Breast epithelium (tissue), 4 donors: Measurements from ENCODE around the gene APOL6. TPM values are rescaled to one million over a fixed set of nuclear protein-coding genes. Genes with fewer than 3 reads are reported as not detected.
A peak's percentile ranks its signal among the peaks of the same experiment; 100 is the strongest.

Experiments used
- DNase-seq, 2 donors: peaks; one replicate each; pipeline ENCODE4 v3.0.0-alpha.2; 2019; ENCODE audit warnings: low spot score in 2 of 2
- H3K27ac ChIP-seq, 2 donors: fragments of 200-600 bp; sonication (generic) in 1 of 2; one replicate each; pipeline ENCODE4 v1.5.1; 2016 to 2019; ENCODE audit warnings: mild to moderate bottlenecking in 1 of 2
- H3K27me3 ChIP-seq, 2 donors: fragments of 200-600 bp; sonication (generic) in 1 of 2; one replicate each; pipeline versions ENCODE4 v1.5.1 to v1.6.0; 2017 to 2019; ENCODE audit warnings: control low read depth in 1 of 2, mild to moderate bottlenecking in 1 of 2
- H3K36me3 ChIP-seq: fragments of 200-600 bp; one replicate; pipeline ENCODE4 v1.5.1; 2019
- H3K4me1 ChIP-seq, 2 donors: fragments of 200-600 bp; sonication (generic); one replicate each; pipeline ENCODE4 v1.5.1; 2016 to 2019; ENCODE audit warnings: control low read depth in 1 of 2
- H3K4me3 ChIP-seq, 3 donors: fragments of 200-600 bp; sonication (generic); 1 replicate in 2 of 3; 2 replicates in 1 of 3; pipeline ENCODE4 v1.5.1; 2016 to 2019; ENCODE audit warnings: mild to moderate bottlenecking in 3 of 3, moderate library complexity in 2 of 3
- H3K9me3 ChIP-seq, 2 donors: fragments of 200-600 bp; sonication (generic) in 1 of 2; one replicate each; pipeline ENCODE4 v1.5.1; 2016 to 2019; ENCODE audit warnings: control low read depth in 1 of 2
- CTCF ChIP-seq, 3 donors: fragments of 450-650 bp; IDR thresholded peaks; one replicate each; pipeline ENCODE4 v1.5.1; 2016 to 2017; ENCODE audit warnings: antibody characterized with exemption in 3 of 3, mild to moderate bottlenecking in 3 of 3, moderate library complexity in 3 of 3
- POLR2A ChIP-seq: fragments of 450-650 bp; IDR thresholded peaks from one replicate; pipeline ENCODE4 v1.6.1; 2016; ENCODE audit warnings: antibody characterized with exemption, mild to moderate bottlenecking, moderate library complexity
- POLR2AphosphoS5 ChIP-seq, 3 donors: sonication (generic); formaldehyde crosslinking; IDR thresholded peaks; one replicate each; pipeline ENCODE4 v1.6.1; 2017; ENCODE audit warnings: antibody characterized with exemption in 3 of 3
- intact Hi-C: fragments of 100-400 bp; cut with DNase I; formaldehyde crosslinking; loops from one replicate; pipeline ENCODE4 v1.15.1; 2023; ENCODE audit warnings: low total_unique reads
- total RNA-seq, 3 donors: library from RNA; depleted of rRNA; stranded (reverse); fragments of >200 nt; gene quantifications; one replicate each; pipeline ENCODE4 v1.1.0, GENCODE V29; 2016

The APOL6 gene
- 10 to 100 TPM; 21.2 to 59.7 (median 25.6) TPM for total RNA-seq

GRCh38 chr22:35648066-35649025 lies at the start of gene APOL6:
Gene APOL6, plus strand, starts transcription at chr22:35648446. Its CDS starts 7,980 bp downstream, at chr22:35656426.
- DNase-seq, result no peak
- Histone ChIP-seq H3K4me3 (peak within 1 kb of the TSS; percentile 69 to 96 (median 73)), H3K9me3 (no peaks in the 10 kb centered on the region), H3K4me1 (peaks cover 9 to 15% of the 10 kb centered on the region in 2 donors), H3K27me3 (no peaks in the 10 kb centered on the region), H3K27ac (peak within 1 kb of the TSS; percentile 92 to 99), H3K36me3 (no peaks in the 10 kb centered on the region)
- intact Hi-C loops, result no loop called here
- TF ChIP-seq POLR2AphosphoS5 (IDR thresholded peaks at IDR 0.05) (peak in 2 of 3 donors; percentile 56 to 60), CTCF (IDR thresholded peaks at IDR 0.05) (no peak)

GRCh38 chr22:35599364-35599763 lies 48.9 kb upstream of the APOL6 start:
- H3K4me3 ChIP-seq, result no peak overlapping the region
- H3K27me3 ChIP-seq, result no peaks in the 10 kb centered on the region
- H3K9me3 ChIP-seq, result no peaks in the 10 kb centered on the region
- H3K4me1 ChIP-seq, result no peaks in the 10 kb centered on the region
- no peak overlapping the region for H3K27ac ChIP-seq
- TF ChIP-seq POLR2AphosphoS5 (IDR thresholded peaks at IDR 0.05) (no peak), POLR2A (no peak), CTCF (IDR thresholded peaks at IDR 0.05) (no peak)
- intact Hi-C loops, result no loop called here
- no peak for DNase-seq
- no peaks in the 10 kb centered on the region for H3K36me3 ChIP-seq

- Histone ChIP-seq H3K4me1 (no peaks in the 10 kb centered on the region), H3K36me3 (no peaks in the 10 kb centered on the region), H3K27ac (no peak overlapping the region), H3K9me3 (no peaks in the 10 kb centered on the region), H3K4me3 (no peak overlapping the region), H3K27me3 (no peaks in the 10 kb centered on the region)
- no peak for DNase-seq
- intact Hi-C loops, result no loop called here
- no peak for TF ChIP-seq POLR2A
- no peak for TF ChIP-seq POLR2AphosphoS5 (IDR thresholded peaks at IDR 0.05)
- TF ChIP-seq CTCF (IDR thresholded peaks at IDR 0.05), result no peak
These were observed 47.8 kb upstream of the APOL6 start for GRCh38 chr22:35600476-35600875.

GRCh38 chr22:35601013-35601580 lies 47.1 kb upstream of the APOL6 start:
- no peaks in the 10 kb centered on the region for H3K9me3 ChIP-seq
- no peak for TF ChIP-seq POLR2A
- no peak for TF ChIP-seq POLR2AphosphoS5 (IDR thresholded peaks at IDR 0.05)
- TF ChIP-seq CTCF (IDR thresholded peaks at IDR 0.05), result no peak
- intact Hi-C loops, result no loop called here
- DNase-seq, result no peak
- no peaks in the 10 kb centered on the region for H3K4me1 ChIP-seq
- H3K36me3 ChIP-seq, result no peaks in the 10 kb centered on the region
- H3K27ac ChIP-seq, result no peak overlapping the region
- no peak overlapping the region for H3K4me3 ChIP-seq
- H3K27me3 ChIP-seq, result no peaks in the 10 kb centered on the region
